ENCODE measurements around the gene PDZD4. TPM values are rescaled to one million over a fixed set of nuclear protein-coding genes. Genes with fewer than 3 reads are reported as not detected.

The PDZD4 gene
- total RNA-seq, 1 donor, result 0.43 TPM

DNA sequence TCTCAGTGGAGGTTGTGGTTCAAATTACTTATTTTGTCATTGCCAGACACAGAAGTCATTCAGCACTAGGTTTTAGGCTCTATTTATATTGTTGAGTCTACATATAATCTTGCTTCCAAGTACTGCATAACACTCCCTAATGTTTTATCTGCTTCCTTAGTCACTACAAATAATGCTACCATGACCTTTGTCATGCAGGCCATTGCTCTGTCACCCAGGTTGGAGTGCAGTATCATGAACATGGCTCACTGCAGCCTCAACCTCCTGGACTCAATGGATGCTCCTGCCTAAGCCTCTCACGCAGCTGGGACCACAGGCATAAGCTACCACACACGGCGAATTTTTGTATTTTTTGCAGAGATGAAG, 23.5 kb upstream of the PDZD4 start:
- TF ChIP-seq, protein P1, sequence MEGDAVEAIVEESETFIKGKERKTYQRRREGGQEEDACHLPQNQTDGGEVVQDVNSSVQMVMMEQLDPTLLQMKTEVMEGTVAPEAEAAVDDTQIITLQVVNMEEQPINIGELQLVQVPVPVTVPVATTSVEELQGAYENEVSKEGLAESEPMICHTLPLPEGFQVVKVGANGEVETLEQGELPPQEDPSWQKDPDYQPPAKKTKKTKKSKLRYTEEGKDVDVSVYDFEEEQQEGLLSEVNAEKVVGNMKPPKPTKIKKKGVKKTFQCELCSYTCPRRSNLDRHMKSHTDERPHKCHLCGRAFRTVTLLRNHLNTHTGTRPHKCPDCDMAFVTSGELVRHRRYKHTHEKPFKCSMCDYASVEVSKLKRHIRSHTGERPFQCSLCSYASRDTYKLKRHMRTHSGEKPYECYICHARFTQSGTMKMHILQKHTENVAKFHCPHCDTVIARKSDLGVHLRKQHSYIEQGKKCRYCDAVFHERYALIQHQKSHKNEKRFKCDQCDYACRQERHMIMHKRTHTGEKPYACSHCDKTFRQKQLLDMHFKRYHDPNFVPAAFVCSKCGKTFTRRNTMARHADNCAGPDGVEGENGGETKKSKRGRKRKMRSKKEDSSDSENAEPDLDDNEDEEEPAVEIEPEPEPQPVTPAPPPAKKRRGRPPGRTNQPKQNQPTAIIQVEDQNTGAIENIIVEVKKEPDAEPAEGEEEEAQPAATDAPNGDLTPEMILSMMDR (IDR thresholded peaks at IDR 0.05; ENCODE audit: insufficient read depth, low read depth, low read length), result no peak
- DNase-seq (ENCODE audit: low read depth), result no peak
- no peak overlapping the region for H3K4me3 ChIP-seq (ENCODE audit: low read depth, low read length)

DNA sequence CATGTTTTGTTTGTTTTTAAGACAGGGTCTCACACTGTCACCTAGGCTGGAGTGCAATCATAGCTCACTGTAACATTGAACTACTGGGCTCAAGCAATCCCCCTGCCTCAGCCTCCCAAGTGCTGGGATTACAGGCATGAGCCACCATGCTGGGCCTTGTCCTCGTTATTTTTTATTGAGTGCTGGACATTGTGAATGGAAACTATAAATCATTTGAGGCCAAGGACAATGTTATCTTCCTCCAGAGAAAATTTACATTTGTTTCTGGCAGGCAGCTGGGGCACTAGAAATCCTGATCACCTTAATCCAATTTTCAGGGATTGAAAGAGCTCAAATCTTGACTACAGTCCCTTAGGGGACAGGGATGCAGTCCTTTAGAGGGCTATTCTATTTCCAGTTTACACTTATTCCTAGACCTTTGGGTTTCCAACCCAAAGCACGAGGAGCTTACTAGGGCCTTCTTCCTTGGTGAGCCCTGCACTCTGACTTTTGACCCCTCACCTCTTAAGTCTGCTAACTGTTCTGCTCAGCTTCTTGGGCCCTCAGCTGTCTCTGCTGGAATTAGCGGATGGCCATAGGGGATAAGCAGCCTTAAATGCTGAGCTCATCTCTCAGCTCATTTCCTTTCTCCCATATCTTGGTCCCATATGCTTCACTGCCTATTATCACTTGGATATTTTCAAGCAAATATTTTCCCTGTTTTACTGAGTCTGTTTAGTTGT, 23.0 kb upstream of the PDZD4 start:
- no peak overlapping the region for H3K4me3 ChIP-seq (ENCODE audit: low read depth, low read length)
- TF ChIP-seq, protein P1 (IDR thresholded peaks at IDR 0.05; ENCODE audit: insufficient read depth, low read depth, low read length), result no peak
- no peak for DNase-seq (ENCODE audit: low read depth)

DNA sequence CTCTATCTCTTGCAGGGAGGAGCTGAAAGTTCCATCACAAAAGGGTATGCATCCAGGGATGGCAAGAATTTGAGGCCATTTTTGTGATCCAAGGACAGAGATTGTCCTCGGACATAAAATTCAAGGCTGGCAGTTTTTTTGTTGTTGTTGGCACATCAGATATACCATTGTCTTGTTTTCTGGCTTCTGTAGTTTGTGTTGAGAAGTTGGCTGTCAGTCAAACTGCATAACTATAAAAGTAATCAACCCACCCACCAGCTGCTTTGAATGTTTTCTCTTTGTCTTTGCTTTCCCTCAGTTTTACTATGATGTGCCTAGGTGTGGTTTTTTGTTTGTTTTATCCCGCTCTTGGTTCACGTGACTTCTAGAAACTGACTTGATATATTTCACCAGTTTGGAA, 21.6 kb upstream of the PDZD4 start:
- H3K4me3 ChIP-seq (ENCODE audit: low read depth, low read length), result no peak overlapping the region
- TF ChIP-seq, protein P1 (IDR thresholded peaks at IDR 0.05; ENCODE audit: insufficient read depth, low read depth, low read length), result no peak
- no peak for DNase-seq (ENCODE audit: low read depth)

DNA sequence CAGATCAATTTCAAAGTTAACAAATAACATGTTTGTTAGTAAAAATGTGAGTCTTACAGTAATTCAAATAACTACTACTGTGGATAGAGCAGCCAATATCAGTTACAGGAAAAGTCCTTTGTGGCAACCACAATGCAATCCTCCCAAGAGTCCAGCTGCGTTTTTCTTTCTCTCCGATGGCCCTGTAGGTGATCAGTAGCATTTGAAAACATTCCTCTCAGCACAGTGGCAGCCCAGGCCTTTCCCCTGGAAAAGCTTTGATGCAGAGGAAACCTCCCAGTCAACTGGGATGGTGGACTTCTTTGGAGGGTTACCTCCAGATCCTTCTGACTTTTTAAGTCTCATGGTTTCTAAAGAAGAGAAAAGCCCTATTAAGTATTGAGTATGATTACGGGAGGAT, 18.0 kb upstream of the PDZD4 start:
- TF ChIP-seq, protein P1 (IDR thresholded peaks at IDR 0.05; ENCODE audit: insufficient read depth, low read depth, low read length), result no peak
- no peak overlapping the region for H3K4me3 ChIP-seq (ENCODE audit: low read depth, low read length)
- DNase-seq (ENCODE audit: low read depth), result no peak

DNA sequence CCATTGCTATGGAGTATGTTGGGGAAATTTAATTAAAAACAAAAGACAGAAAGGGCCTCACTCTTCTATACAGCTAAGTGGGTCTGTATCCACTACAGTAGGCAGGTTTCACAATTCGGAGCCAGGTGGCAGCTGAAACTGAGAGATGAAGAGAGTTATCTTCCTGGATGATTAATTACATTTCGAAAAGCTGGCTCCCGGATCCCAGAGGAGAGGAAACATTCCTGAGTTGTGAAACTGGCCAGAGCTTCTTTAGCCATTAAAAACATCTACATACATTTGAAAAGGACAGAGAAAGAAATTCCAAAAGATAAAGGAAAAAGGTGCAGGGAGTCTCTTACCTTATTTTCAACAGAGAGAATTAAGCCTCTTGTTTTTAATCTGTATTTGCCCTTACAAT, 15.5 kb upstream of the PDZD4 start:
- DNase-seq (ENCODE audit: low read depth), result peak; percentile 21
- TF ChIP-seq, protein P1 (IDR thresholded peaks at IDR 0.05; ENCODE audit: insufficient read depth, low read depth, low read length), result no peak

DNA sequence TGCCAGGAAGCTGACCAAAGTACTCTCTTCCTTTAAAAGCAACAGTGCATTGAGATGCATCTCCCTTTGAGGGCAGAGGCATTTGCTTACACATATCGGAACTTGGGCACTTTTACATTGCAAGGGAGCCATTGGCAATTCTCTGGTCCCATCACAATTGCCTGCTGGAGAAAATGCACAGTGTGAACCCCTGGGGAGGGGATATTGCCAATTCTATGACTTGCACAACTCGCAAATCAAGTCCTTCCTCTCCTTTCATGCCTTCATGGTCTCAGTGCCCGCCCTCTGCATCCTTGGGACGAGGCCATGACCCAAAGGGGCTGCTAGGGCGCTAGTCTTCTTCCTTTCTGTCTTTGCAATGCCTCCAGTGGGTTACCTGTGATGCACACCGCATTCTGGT, 14.9 kb upstream of the PDZD4 start:
- H3K4me3 ChIP-seq (ENCODE audit: low read depth, low read length), result no peak overlapping the region
- DNase-seq (ENCODE audit: low read depth), result no peak
- TF ChIP-seq, protein P1 (IDR thresholded peaks at IDR 0.05; ENCODE audit: insufficient read depth, low read depth, low read length), result no peak

More for the DNA sequence above, 15.5 kb upstream of the PDZD4 start:
- H3K4me3 ChIP-seq (ENCODE audit: low read depth, low read length), result no peak overlapping the region

Data from fibroblast of villous mesenchyme (primary cell).